Central memory CD4-positive, alpha-beta T cell (primary cell): ENCODE measurements around the gene VPS35L.

Experiments used
- DNase-seq: peaks from one replicate; pipeline ENCODE4 v3.0.0; 2022

The VPS35L gene

GRCh38 chr16:19595043-19595767 lies 39.7 kb downstream of the VPS35L start:
- no peak for DNase-seq

DNA sequence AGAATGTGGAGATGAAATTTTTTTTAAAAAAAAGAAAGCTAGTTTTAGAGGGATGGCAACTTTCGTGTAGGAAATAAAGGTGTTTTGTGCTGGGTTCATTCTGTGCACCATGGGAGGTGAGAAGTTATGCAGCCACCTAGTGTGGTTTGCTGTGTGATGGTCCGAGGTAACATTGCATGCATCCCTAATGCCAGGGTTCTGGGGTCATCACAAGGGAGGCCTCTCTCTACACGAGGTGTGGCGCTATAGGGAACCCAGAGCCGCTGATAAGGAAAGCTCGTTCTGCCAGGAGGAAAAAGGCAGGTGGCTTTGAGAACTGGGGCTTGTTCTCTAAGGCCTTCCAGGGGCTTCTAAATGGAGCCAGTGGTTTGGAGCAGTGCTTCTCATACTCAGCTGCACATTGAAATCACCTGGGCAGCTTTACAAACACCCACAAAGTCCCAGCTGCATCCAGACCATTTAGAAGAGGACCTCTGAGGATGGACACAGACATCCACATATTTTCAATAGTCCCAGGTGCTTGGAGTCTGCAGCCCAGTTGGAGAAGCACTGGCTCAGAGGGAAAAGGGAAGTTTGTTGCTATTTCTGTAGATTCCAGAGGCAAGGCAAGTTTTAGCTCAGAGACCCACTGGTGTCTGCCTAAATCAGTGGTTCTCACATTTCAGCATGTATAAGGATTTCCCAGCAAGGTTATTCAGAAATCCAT lies 43.5 kb downstream of the VPS35L start:
- no peak for DNase-seq

DNA sequence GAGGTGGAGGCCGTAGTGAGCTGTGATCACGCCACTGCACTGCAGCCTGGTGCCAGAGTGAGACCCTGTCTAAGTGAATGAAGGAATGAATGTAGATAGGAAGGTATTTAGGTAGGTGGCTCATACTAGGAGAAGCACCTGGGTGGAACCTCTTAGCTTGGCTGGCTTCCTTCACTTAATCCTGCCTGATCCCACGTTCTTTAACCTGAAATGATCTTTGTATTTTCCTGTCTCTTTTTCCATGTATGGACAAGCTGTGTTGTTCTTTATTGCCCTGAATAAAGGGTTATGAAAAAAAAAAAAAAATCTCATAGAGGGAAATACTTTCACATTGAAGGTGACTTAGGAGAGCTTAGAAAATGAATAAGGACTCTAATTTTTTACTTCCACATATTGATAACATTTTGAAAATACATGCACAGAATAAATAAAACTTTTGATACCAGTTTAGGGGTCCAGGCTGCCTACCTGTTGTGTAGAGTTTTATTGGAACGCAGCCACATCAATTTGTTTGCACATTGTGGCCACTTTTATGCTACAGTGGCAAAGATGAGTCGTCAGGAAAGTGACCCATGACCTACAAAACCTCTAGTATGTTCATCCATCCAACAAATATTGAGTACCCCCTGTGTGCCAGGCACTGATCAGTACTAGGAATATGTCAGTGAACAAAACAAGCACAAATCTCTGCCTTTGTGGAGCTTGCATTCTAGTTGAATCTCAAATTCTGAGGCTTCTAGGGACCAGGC lies 44.6 kb downstream of the VPS35L start:
- no peak for DNase-seq

DNA sequence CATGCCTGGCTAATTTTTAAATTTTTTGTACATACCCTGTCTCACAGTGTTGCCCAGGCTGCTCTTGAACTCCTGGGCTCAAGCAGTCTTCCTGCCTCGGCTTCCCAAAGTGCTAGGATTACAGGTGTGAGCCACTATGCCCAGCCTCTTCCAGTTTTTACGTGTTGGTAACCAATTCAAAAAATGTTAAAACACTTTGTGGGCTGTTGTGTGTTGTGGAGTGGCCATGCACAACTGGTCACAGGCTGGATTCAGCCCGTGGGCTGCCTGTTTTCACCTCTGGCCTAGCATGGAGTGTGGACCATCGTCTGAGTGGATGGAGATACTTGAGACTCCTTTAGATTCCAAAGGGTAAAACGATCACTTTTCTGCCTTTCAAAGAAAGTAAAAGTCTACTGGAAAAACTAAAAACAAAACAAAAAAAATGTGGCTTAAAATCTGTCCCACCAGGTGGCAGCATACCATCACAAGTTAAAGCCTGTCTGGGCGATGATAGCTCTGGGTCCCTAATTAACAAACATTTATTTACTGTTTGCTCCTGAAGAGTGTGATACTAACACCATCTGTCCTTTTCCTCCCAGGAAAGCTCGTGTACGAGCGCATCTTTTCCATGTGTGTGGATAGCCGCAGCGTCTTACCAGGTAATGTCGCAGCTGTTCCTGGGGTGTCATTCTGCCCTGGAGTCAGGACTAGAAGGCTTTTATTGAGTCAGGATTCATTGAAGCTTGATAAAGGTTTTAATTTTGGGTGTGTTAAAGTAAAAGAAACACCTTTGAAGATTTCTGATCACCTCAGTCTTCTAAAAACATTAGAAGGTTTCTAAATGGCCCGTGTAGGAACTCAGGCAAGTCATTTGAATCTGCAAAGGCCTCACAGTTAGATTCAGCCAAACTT lies 45.8 kb downstream of the VPS35L start:
- DNase-seq = peak; percentile 31

- no peak for DNase-seq
Observed at GRCh38 chr16:19604911-19605310, 49.4 kb downstream of the VPS35L start.

- DNase-seq = no peak
Observed at GRCh38 chr16:19605701-19606100, 50.2 kb downstream of the VPS35L start.

- no peak for DNase-seq
Observed at GRCh38 chr16:19607616-19608280, 52.2 kb downstream of the VPS35L start.

GRCh38 chr16:19609359-19609758 lies 53.9 kb downstream of the VPS35L start:
- no peak for DNase-seq

GRCh38 chr16:19610200-19610599 lies 54.7 kb downstream of the VPS35L start:
- no peak for DNase-seq

- DNase-seq = no peak
Observed at GRCh38 chr16:19613834-19614233, 58.3 kb downstream of the VPS35L start.

- DNase-seq = no peak
Observed at GRCh38 chr16:19616241-19616640, 60.7 kb downstream of the VPS35L start.

GRCh38 chr16:19618876-19619275 lies 63.4 kb downstream of the VPS35L start:
- DNase-seq = no peak

DNA sequence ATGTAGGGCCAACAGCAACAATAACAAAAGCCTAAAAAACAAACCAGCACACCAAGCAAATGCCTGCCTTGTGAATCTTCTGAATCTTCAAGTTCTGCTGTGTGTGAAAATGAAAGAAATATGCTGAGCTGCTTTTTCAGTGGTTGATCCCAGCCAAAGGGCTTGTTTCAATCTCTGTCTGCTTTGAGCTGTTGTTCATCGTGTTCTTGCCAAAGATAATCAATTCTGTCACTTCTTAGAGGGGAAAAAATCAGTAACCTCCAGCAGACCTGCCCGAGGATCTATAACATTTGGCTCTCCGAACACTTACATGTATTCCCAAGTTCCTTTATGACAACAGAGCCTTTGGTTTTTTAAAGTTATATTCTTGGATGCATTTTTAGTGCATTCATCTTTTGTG lies 65.9 kb downstream of the VPS35L start:
- no peak for DNase-seq

GRCh38 chr16:19625039-19625438 lies 69.5 kb downstream of the VPS35L start:
- no peak for DNase-seq

- no peak for DNase-seq
Observed at GRCh38 chr16:19636436-19637267, 81.1 kb downstream of the VPS35L start.

DNA sequence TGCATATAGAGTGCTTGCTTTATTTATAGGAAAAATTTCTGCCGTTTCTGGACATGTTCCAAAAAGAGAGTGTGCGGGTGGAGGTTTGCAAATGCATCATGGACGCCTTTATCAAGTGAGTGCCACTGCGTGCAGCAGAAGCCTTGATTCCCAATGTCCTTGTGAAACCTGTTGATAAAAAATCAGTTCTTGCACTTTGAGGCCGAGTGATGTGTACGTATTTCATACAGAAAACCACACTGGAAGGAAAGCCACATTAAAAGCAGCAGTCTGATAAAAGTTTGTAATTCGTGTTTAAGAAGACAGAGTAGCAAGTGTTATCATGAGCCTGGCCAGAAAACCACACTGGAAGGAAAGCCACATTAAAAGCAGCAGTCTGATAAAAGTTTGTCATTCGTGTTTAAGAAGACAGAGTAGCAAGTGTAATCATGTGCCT lies 84.5 kb downstream of the VPS35L start:
- peak; percentile 66 for DNase-seq

- DNase-seq = no peak
Observed at GRCh38 chr16:19642501-19642900, 87.0 kb downstream of the VPS35L start.

DNA sequence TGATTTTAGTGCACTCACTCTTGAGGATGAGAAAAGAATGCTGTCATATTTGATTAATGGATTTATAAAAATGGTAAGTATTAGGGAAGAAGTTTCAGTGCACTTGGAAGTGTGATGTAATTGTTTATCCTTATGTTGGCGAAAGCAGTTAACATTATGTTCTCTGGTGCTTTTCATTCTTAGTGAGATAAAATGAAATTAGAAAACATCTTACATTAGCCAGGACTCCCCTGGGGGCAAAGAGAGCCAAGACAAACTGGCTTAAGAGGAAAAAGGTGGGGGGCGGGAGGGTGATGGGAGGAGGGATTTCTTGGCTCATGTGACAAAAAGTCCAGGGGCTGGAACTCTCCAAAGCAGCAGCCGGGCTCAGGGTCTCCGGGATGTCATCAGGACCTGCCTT lies 89.4 kb downstream of the VPS35L start:
- no peak for DNase-seq

- no peak for DNase-seq
Observed at GRCh38 chr16:19645557-19645981, 90.1 kb downstream of the VPS35L start.

DNA sequence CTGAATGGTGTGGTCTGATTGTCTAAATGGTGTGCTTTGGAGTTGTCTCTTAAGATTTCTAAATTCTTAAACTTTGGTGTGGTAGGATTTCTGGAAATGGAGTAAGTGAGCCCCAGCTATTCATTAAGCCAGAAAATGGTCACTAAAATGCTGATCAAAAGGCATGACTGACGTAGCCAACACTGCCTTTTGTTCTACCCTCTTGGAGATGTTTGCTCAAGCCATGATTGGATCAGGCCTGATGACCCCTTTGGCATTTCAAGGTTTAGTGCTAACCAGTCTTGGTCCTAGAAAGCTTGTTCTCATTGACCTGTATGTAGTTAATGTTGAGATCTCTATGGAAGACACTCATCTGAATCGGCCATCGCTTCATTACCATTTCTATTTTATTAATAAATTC lies 94.5 kb downstream of the VPS35L start:
- no peak for DNase-seq

- no peak for DNase-seq
Observed at GRCh38 chr16:19654147-19654546, 98.6 kb downstream of the VPS35L start.
